AG04449 (cell line): Measurements from ENCODE around the gene SLC25A25.
"Not testable (repeated sequence)": the region's sequence is repeated elsewhere in the genome, so short reads cannot be mapped to it uniquely, and the experiment has no call there.

Experiments used
- CTCF ChIA-PET: fragments of 350-600 bp; formaldehyde crosslinking; extraction: SDS; loops from one replicate; lab custom pipeline; 2021; ENCODE audit warnings: antibody characterized with exemption; lab: Yijun Ruan, JAX
- POLR2A ChIA-PET: fragments of 400-600, 350-600 bp; formaldehyde crosslinking; extraction: SDS; loops from one replicate; lab custom pipeline; 2020; ENCODE audit warnings: antibody characterized with exemption, inconsistent platforms; lab: Yijun Ruan, JAX
- DNase-seq: peaks from one replicate; pipeline ENCODE4 v3.0.0-alpha.2; 2010; ENCODE audit warnings: low read depth, low spot score
- H3K4me3 ChIP-seq: 2 replicates; pipeline ENCODE4 v1.5.1; 2011; ENCODE audit warnings: low read depth, mild to moderate bottlenecking, control low read depth, low read length
- CTCF ChIP-seq: IDR thresholded peaks from one replicate; pipeline ENCODE4 v1.5.1; 2011; ENCODE audit warnings: mild to moderate bottlenecking, moderate library complexity, low read length, control low read depth, inconsistent platforms; ENCODE audit not compliant: insufficient read depth; ENCODE audit errors: missing control alignments

SLC25A25 gene

GRCh38 chr9:128067645-128068385 lies at the start of gene SLC25A25:
Gene SLC25A25 (plus strand): TSS chr9:128068232. CDS start chr9:128068320, 88 bp downstream.
- H3K4me3 ChIP-seq = peak within 1 kb of the TSS; percentile 80
- CTCF ChIA-PET = interaction anchor here (0.9 to 3.0 kb wide), 6 partner anchors 16 to 125 kb away, joined by 3 to 12 read pairs (median 4); no protein-coding TSS in a partner anchor
- no peak for TF ChIP-seq CTCF
- POLR2A ChIA-PET = interaction anchor here (0.6 to 2.3 kb wide), 5 partner anchors 9 to 95 kb away, joined by 3 to 7 read pairs (median 5); partner anchors contain the start of gene EEIG1
- peak; percentile 92 for DNase-seq

GRCh38 chr9:128020692-128021091 lies 47.3 kb upstream of the SLC25A25 start:
- ChIA-PET POLR2A (no interaction called here), CTCF (interaction anchor here (1.0 to 5.9 kb wide), 5 partner anchors 14 to 97 kb away, joined by 3 to 32 read pairs (median 5); no protein-coding TSS in a partner anchor)
- no peak for TF ChIP-seq CTCF
- H3K4me3 ChIP-seq = no peak overlapping the region
- no peak for DNase-seq

DNA sequence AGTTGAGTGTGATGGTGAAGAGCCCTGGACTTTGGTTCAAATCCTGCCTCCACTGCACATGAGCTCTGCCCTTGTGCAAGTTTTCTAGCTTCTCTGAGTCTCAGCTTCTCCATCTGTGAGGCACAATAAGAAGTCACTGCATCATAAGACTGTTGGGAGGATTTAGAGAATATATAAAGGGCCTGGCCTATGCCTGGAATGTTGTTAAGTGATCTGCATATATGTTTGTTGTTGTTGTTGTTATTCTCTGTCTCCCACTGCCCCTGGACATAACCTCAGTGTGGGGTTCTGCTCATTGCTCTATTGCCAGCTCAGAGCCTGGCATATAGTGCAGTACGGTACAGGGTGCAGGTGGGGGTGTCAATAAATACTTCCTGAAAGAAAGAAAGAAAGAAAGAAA lies 46.9 kb upstream of the SLC25A25 start:
- no peak overlapping the region for H3K4me3 ChIP-seq
- ChIA-PET CTCF (interaction anchor here (1.0 to 5.9 kb wide), 4 partner anchors 13 to 97 kb away, joined by 3 to 32 read pairs (median 6); no protein-coding TSS in a partner anchor), POLR2A (no interaction called here)
- no peak for TF ChIP-seq CTCF
- no peak for DNase-seq

GRCh38 chr9:128022886-128023285 lies 45.1 kb upstream of the SLC25A25 start:
- CTCF ChIA-PET = interaction anchor here (4.0 kb wide), 1 partner anchor 12 kb away, joined by 29 read pairs; no protein-coding TSS in a partner anchor
- POLR2A ChIA-PET = no interaction called here
- no peak overlapping the region for H3K4me3 ChIP-seq
- no peak for TF ChIP-seq CTCF
- DNase-seq = no peak

DNA sequence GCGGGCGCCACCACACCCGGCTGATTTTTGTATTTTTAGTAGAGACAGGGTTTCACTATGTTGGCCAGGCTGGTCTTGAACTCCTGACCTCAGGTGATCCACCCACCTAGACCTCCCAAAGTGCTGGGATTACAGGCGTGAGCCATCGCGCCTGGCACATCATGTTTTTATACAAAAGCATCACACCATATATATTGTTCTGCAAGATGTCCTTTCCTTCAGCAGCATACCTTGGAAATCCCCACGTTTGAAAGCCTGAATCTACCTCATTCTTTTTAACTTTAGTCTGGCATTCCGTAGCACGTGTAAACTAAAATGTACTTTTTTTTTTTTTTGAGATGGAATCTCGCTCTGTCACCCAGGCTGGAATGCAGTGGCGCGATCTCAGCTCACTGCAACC lies 44.4 kb upstream of the SLC25A25 start:
- CTCF ChIA-PET = interaction anchor here (4.0 to 4.7 kb wide), 2 partner anchors 11 to 80 kb away, joined by 27 to 29 read pairs; no protein-coding TSS in a partner anchor
- POLR2A ChIA-PET, DNase-seq, H3K4me3 ChIP-seq: not testable (repeated sequence)

DNA sequence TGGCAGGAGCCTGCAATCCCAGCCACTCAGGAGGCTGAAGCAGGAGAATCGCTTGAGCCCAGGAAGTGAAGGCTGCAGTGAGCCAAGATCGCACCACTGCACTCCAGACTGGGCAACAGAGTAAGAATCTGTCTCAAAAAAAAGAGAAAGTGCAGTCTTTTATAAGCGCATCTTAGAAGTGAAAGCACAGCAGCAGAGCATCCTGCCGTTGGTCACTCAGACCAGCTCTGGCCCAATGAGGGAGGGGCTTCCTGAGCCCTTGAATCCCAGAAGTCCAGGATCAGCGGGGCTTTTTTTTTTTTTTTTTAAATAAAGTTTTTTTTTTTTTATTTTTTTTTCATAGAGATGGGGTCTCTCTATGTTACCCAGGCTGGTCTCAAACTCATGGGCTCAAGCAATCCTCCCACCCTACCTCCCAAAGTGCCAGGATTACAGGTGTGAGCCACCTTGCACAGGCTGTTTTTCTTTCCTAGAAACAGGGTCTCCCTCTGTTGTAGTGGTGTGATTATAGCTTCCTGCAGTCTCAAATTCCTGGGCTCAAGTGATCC lies 43.2 kb upstream of the SLC25A25 start:
- H3K4me3 ChIP-seq = no peak overlapping the region
- POLR2A ChIA-PET = no interaction called here
- TF ChIP-seq CTCF = no peak
- CTCF ChIA-PET = interaction anchor here (1.0 to 4.7 kb wide), 4 partner anchors 9 to 82 kb away, joined by 3 to 29 read pairs (median 15); no protein-coding TSS in a partner anchor
- no peak for DNase-seq
